GM12865 (cell line): ENCODE measurements around the gene PDCD11.
A peak's percentile ranks its signal among the peaks of the same experiment; 100 is the strongest.

Experiments
- DNase-seq: peaks from one replicate; pipeline ENCODE4 v3.0.0; 2010; ENCODE audit warnings: low read depth
- H3K4me3 ChIP-seq: 2 replicates; pipeline ENCODE4 v1.5.1; 2011; ENCODE audit warnings: mild to moderate bottlenecking, low read depth, low read length, control low read depth
- CTCF ChIP-seq: IDR thresholded peaks from 2 replicates; pipeline ENCODE4 v1.5.1; 2011; ENCODE audit warnings: low read length, control low read depth, low read depth, inconsistent platforms; ENCODE audit not compliant: insufficient read depth; ENCODE audit errors: missing control alignments

PDCD11 gene

GRCh38 chr10:103445767-103446567 is 49.5 kb downstream of the PDCD11 start:
- no peak for TF ChIP-seq CTCF
- H3K4me3 ChIP-seq = no peak overlapping the region
- no peak for DNase-seq

- no peak for DNase-seq
- no peak overlapping the region for H3K4me3 ChIP-seq
- TF ChIP-seq CTCF = no peak
Measured at GRCh38 chr10:103447187-103447586, 50.8 kb downstream of the PDCD11 start.

GRCh38 chr10:103448746-103449145 is 52.3 kb downstream of the PDCD11 start:
- DNase-seq = no peak
- no peak overlapping the region for H3K4me3 ChIP-seq
- TF ChIP-seq CTCF = no peak

GRCh38 chr10:103449208-103450144 is 53.0 kb downstream of the PDCD11 start:
- H3K4me3 ChIP-seq = no peak overlapping the region
- TF ChIP-seq CTCF = no peak
- DNase-seq = no peak

GRCh38 chr10:103450201-103450695 is 53.8 kb downstream of the PDCD11 start:
- H3K4me3 ChIP-seq = peak overlapping the region; percentile 86; the same call in 1 of the 2 replicates
- no peak for TF ChIP-seq CTCF
- DNase-seq = no peak

GRCh38 chr10:103451091-103451813 is 54.8 kb downstream of the PDCD11 start:
- no peak for DNase-seq
- peak overlapping the region; percentile 86 for H3K4me3 ChIP-seq

More at GRCh38 chr10:103451091-103451813, 54.8 kb downstream of the PDCD11 start:
- no peak for TF ChIP-seq CTCF
